ENCODE data around the gene CRIP2.

The CRIP2 gene

DNA sequence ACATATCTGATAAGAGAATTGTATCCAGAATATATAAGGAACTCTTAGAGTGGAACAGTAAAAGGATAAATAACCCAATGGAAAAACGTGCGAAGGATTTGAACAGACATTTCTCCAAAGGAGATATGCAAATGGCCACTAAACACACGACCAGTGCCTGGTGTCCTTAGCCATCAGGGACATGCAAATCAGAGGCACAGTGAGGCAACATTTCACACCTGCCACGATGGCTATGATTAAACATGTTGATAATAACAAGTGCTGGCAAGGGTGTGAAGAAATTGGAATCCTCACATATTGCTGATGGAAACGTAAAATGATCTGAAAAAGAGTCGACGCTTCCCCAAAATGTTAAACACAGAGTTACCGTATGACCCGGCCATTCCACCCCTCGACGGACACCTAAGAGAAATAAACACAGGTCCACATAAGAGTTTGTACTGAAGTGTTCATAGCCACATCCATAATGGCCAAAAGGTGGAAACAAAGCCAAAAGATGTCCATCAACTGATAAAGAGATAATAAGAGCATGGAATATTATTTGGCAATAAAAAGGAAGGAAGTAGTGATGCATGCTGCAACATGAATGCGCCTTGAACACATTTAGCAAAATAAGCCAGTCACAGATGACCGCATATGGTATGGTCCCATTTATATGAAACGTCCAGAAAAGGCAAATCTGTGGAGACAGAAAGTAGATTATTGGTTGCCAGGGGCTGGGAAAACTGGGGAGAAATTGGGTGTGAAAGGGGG is 45.5 kb downstream of the CRIP2 start:
- no CpG with 5 or more reads among the region's 14 CpGs for WGBS (ENCODE audit: insufficient coverage, insufficient read length)
- H3K4me1 ChIP-seq (ENCODE audit: control insufficient read depth, insufficient read depth, low read length), result no peaks in the 10 kb centered on the region
- H3K27me3 ChIP-seq (ENCODE audit: control insufficient read depth, insufficient read depth, low read length), result no peaks in the 10 kb centered on the region
- no peak overlapping the region for H3K4me3 ChIP-seq (ENCODE audit: low read length)
- no peak for DNase-seq (ENCODE audit: low read depth, low spot score)
- H3K36me3 ChIP-seq (ENCODE audit: control insufficient read depth, insufficient read depth, low read length), result no peaks in the 10 kb centered on the region
- H3K27ac ChIP-seq (ENCODE audit: low read length), result no peak overlapping the region
- peaks cover 2% of the 10 kb centered on the region for H3K9me3 ChIP-seq (ENCODE audit: control insufficient read depth, insufficient read depth, low read length)

DNA sequence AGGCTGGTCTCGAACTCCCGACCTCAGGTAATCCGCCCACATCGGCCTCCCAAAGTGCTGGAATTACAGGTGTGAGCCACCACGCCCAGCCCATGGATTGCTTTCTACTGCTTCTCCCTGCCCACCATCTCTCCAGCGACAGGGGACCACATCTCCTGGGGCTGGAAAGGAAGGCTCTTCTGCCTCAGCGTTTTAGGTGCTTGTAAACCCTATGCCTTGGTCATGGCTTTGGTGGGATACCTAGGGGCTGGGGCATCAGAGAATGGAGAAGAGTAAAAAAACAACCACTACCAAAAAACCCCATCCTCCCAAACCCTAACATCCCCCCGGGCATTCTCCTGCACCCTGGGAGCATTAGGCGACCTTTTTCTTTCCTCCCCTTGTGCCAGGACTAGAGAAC is 50.7 kb downstream of the CRIP2 start:
- Histone ChIP-seq H3K4me1 (ENCODE audit: control insufficient read depth, insufficient read depth, low read length) (no peaks in the 10 kb centered on the region; the same call in 1 of the 2 replicates), H3K36me3 (ENCODE audit: control insufficient read depth, insufficient read depth, low read length) (no peaks in the 10 kb centered on the region; the same call in 1 of the 2 replicates), H3K9me3 (ENCODE audit: control insufficient read depth, insufficient read depth, low read length) (peaks cover 8% of the 10 kb centered on the region), H3K27ac (ENCODE audit: low read length) (no peak overlapping the region), H3K27me3 (ENCODE audit: control insufficient read depth, insufficient read depth, low read length) (no peaks in the 10 kb centered on the region), H3K4me3 (ENCODE audit: low read length) (no peak overlapping the region)
- no peak for DNase-seq (ENCODE audit: low read depth, low spot score)
- WGBS (ENCODE audit: insufficient coverage, insufficient read length), result no CpG with 5 or more reads among the region's 9 CpGs

DNA sequence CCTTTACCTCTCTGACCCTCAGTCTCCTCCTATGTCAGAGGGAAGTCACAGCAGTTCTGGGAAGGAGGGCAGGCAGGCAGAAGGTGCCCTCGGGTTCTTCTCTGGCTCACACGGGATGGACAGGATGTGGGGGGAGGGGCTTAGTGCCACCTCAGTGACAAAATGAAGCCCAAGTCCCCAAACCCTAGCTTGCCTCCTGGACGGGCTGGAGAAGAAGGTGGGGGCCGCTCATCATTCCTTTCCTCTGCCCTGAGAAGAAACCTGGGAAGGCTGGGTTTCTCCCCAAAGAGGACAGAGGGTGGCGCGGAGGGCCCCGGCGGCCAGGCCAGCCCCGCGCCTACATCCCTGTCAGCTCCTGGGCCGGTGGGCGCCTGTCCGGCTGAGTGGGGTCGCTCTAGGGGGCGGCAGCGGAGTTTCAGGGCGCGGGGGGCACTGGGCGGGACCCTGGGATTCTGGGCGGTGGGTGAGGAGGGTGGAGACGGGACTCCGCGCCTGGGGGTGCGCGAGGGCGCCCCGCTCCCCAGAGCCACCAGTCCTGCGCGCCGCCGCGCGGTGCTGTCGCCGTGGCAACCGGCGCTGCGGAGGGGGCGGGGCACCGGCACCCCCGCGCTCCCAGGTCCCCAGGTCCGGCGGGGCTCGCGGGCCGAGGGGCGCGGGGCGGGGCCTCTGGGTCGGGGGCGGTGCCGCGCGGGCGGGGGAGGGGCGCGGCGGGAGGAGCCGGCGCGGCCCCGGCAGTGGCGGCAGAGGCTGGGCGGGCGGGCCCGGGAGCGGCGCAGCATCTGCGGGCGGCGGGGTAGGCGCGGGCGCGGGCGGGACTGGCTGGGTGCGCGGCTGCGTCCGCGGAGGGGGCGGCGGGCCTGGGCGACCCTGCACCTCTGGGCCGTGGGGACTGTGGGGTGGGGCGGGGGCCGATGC is 51.5 kb downstream of the CRIP2 start, which contains the start of gene TMEM121:
Gene TMEM121 (plus strand): TSS at position 723 of the 915 bp plus-strand sequence. CDS start 2,252 bp downstream, outside the sequence.
- no peaks in the 10 kb centered on the region; the same call in 1 of the 2 replicates for H3K4me1 ChIP-seq (ENCODE audit: control insufficient read depth, insufficient read depth, low read length)
- no peak within 1 kb of the TSS for H3K27ac ChIP-seq (ENCODE audit: low read length)
- DNase-seq (ENCODE audit: low read depth, low spot score), result no peak
- H3K4me3 ChIP-seq (ENCODE audit: low read length), result no peak within 1 kb of the TSS
- no peaks in the 10 kb centered on the region; the same call in 1 of the 2 replicates for H3K36me3 ChIP-seq (ENCODE audit: control insufficient read depth, insufficient read depth, low read length)
- no peaks in the 10 kb centered on the region for H3K27me3 ChIP-seq (ENCODE audit: control insufficient read depth, insufficient read depth, low read length)
- H3K9me3 ChIP-seq (ENCODE audit: control insufficient read depth, insufficient read depth, low read length), result peaks cover 8% of the 10 kb centered on the region
- WGBS (ENCODE audit: insufficient coverage, insufficient read length), result no CpG with 5 or more reads among the region's 88 CpGs

DNA sequence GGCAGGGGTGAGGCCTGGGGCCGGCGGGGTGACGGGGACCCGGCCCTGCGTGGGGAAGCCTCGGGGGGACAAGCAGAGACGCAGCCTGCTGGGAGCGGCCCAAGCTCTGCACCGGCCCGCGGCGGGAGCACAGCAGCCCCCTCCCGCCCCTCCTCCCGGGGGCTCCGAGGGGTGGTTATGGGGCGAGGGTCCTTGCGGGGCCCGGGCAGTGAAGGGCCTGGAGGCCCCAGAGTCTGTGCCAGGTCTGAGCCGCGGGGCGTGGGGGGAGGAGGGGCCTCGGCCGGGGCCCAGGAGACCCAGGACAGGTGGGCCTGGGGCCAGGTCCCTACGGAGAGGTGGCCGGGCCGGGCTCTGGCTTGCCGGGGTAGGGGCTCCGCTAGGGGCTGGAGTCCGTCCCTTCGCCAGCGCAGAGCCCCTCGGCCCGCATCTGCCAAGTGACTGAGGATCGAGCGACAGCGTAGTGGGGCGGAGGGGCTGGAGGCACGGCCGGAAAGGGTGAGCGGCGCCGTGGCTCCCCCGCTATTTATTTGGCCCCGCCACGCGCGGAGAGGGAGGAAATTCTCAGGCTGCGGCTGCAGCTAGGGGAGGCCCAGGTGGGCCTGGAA is 52.3 kb downstream of the CRIP2 start:
- no peak for DNase-seq (ENCODE audit: low read depth, low spot score)
- no peak overlapping the region for H3K27ac ChIP-seq (ENCODE audit: low read length)
- no peaks in the 10 kb centered on the region for H3K27me3 ChIP-seq (ENCODE audit: control insufficient read depth, insufficient read depth, low read length)
- no peaks in the 10 kb centered on the region; the same call in 1 of the 2 replicates for H3K4me1 ChIP-seq (ENCODE audit: control insufficient read depth, insufficient read depth, low read length)
- peaks cover 10% of the 10 kb centered on the region for H3K9me3 ChIP-seq (ENCODE audit: control insufficient read depth, insufficient read depth, low read length)
- WGBS (ENCODE audit: insufficient coverage, insufficient read length), result no CpG with 5 or more reads among the region's 48 CpGs
- no peaks in the 10 kb centered on the region; the same call in 1 of the 2 replicates for H3K36me3 ChIP-seq (ENCODE audit: control insufficient read depth, insufficient read depth, low read length)
- no peak overlapping the region for H3K4me3 ChIP-seq (ENCODE audit: low read length)

DNA sequence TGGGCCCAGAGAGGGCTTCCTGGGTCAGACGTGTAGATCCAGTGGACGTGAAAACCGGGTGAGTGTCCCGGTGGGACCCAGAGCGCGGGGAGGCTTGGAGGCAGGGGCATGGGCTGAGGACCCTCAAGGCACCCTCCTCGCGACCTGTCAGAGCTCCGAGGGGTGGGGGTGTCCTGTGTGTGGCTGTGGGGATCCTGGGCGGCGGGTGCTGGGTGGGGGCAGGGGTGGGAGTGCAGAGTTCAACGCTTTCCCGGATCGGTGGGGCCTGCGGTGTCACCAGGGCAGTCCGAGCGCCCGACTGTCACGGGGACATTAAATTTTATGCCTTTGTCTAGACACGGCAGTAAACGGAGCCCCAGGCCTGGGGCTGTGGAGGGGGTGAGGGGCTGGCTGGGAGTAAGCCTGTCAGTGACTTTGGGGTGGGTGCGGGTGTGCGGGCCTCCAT is 52.8 kb downstream of the CRIP2 start:
- Histone ChIP-seq H3K36me3 (ENCODE audit: control insufficient read depth, insufficient read depth, low read length) (no peaks in the 10 kb centered on the region; the same call in 1 of the 2 replicates), H3K27ac (ENCODE audit: low read length) (no peak overlapping the region), H3K4me3 (ENCODE audit: low read length) (no peak overlapping the region), H3K27me3 (ENCODE audit: control insufficient read depth, insufficient read depth, low read length) (no peaks in the 10 kb centered on the region), H3K9me3 (ENCODE audit: control insufficient read depth, insufficient read depth, low read length) (peaks cover 11% of the 10 kb centered on the region), H3K4me1 (ENCODE audit: control insufficient read depth, insufficient read depth, low read length) (no peaks in the 10 kb centered on the region; the same call in 1 of the 2 replicates)
- DNase-seq (ENCODE audit: low read depth, low spot score), result no peak
- WGBS (ENCODE audit: insufficient coverage, insufficient read length), result no CpG with 5 or more reads among the region's 23 CpGs

DNA sequence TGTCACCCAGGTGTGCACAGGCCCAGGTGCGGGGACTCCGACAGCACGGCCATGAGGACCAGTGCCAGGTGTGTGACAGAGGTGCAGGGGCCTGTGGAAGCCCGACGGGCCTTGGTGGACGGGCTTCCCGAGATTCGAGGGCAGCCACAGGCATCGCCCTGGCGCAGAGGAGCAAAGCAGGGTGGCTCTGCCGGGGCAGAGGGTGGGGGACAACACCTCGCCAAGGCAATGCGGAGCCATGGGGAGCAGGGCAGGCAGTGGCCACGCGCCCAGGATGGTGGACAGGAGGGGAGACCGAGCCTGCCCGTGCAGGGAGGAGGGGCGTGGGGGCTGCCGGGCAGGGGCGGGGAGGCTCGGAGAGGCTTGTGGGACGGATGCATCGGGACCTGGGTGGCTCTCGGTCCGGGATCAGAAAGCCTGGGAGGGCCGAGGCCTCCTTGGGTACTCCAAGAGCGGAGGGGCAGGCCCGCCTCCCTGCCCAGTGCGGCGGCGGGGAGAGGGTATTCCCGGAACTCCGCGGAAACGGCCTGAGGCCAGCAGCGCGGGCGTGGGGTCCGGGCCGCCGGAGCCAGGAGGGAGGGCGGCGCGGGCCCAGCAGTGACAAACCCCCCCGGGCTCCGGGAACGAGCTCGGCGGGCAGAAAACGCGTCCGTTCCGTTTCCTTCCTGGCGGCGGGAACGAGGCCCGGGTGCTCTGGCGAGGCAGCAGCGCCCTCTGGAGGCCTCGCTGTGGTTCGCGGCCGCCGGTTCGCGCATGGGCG is 53.4 kb downstream of the CRIP2 start:
- DNase-seq (ENCODE audit: low read depth, low spot score), result peak; percentile 20
- H3K27ac ChIP-seq (ENCODE audit: low read length), result no peak overlapping the region
- peaks cover 12% of the 10 kb centered on the region for H3K9me3 ChIP-seq (ENCODE audit: control insufficient read depth, insufficient read depth, low read length)
- no peak overlapping the region for H3K4me3 ChIP-seq (ENCODE audit: low read length)
- no peaks in the 10 kb centered on the region; the same call in 1 of the 2 replicates for H3K36me3 ChIP-seq (ENCODE audit: control insufficient read depth, insufficient read depth, low read length)
- no peaks in the 10 kb centered on the region for H3K27me3 ChIP-seq (ENCODE audit: control insufficient read depth, insufficient read depth, low read length)
- H3K4me1 ChIP-seq (ENCODE audit: control insufficient read depth, insufficient read depth, low read length), result no peaks in the 10 kb centered on the region; the same call in 1 of the 2 replicates
- no CpG with 5 or more reads among the region's 67 CpGs for WGBS (ENCODE audit: insufficient coverage, insufficient read length)

DNA sequence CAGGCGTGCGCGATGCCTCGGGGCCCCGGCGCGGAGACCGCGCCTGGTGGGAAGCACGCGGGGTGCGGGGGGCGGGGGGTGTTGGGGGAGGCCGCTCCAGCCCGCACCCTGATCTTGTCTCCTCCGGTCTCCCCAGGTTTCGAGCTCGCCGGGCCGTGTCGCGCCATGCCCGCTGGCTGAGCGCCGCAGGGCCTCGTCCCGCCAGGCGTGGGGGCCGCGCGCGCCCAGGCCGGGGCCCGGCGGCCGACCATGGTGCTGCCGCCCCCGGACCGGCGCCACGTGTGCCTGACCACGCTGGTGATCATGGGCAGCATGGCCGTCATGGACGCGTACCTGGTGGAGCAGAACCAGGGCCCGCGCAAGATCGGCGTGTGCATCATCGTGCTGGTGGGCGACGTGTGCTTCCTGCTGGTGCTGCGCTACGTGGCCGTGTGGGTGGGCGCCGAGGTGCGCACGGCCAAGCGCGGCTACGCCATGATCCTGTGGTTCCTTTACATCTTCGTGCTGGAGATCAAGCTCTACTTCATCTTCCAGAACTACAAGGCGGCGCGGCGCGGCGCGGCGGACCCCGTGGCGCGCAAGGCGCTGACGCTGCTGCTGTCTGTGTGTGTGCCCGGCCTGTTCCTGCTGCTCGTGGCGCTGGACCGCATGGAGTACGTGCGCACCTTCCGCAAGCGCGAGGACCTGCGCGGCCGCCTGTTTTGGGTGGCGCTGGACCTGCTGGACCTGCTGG is 54.1 kb downstream of the CRIP2 start:
- Histone ChIP-seq H3K9me3 (ENCODE audit: control insufficient read depth, insufficient read depth, low read length) (peaks cover 16% of the 10 kb centered on the region), H3K27ac (ENCODE audit: low read length) (no peak overlapping the region), H3K36me3 (ENCODE audit: control insufficient read depth, insufficient read depth, low read length) (no peaks in the 10 kb centered on the region; the same call in 1 of the 2 replicates), H3K4me1 (ENCODE audit: control insufficient read depth, insufficient read depth, low read length) (no peaks in the 10 kb centered on the region; the same call in 1 of the 2 replicates), H3K4me3 (ENCODE audit: low read length) (no peak overlapping the region), H3K27me3 (ENCODE audit: control insufficient read depth, insufficient read depth, low read length) (no peaks in the 10 kb centered on the region)
- DNase-seq (ENCODE audit: low read depth, low spot score), result no peak
- no CpG with 5 or more reads among the region's 89 CpGs for WGBS (ENCODE audit: insufficient coverage, insufficient read length)

DNA sequence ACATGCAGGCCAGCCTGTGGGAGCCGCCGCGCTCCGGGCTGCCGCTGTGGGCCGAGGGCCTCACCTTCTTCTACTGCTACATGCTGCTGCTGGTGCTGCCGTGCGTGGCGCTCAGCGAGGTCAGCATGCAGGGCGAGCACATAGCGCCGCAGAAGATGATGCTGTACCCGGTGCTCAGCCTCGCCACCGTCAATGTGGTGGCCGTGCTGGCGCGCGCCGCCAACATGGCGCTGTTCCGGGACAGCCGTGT is 54.6 kb downstream of the CRIP2 start:
- Histone ChIP-seq H3K27me3 (ENCODE audit: control insufficient read depth, insufficient read depth, low read length) (no peaks in the 10 kb centered on the region), H3K9me3 (ENCODE audit: control insufficient read depth, insufficient read depth, low read length) (peaks cover 16% of the 10 kb centered on the region), H3K27ac (ENCODE audit: low read length) (no peak overlapping the region), H3K36me3 (ENCODE audit: control insufficient read depth, insufficient read depth, low read length) (no peaks in the 10 kb centered on the region; the same call in 1 of the 2 replicates), H3K4me3 (ENCODE audit: low read length) (no peak overlapping the region), H3K4me1 (ENCODE audit: control insufficient read depth, insufficient read depth, low read length) (no peaks in the 10 kb centered on the region; the same call in 1 of the 2 replicates)
- no CpG with 5 or more reads among the region's 24 CpGs for WGBS (ENCODE audit: insufficient coverage, insufficient read length)
- no peak for DNase-seq (ENCODE audit: low read depth, low spot score)
